GM12875 (cell line): ENCODE data around the gene BNC2.
"Not testable (repeated sequence)": the region's sequence is repeated elsewhere in the genome, so short reads cannot be mapped to it uniquely, and the experiment has no call there.

Experiments used
- H3K4me3 ChIP-seq: one replicate; pipeline ENCODE4 v1.5.1; 2011; ENCODE audit warnings: low read depth, low read length, control low read depth
- CTCF ChIP-seq: IDR thresholded peaks from 2 replicates; pipeline ENCODE4 v1.5.1; 2011; ENCODE audit warnings: low read depth, mild to moderate bottlenecking, control low read depth, inconsistent platforms, low read length, moderate library complexity, borderline replicate concordance; ENCODE audit not compliant: insufficient read depth

The BNC2 gene

GRCh38 chr9:16482764-16483163 is 387.7 kb downstream of the BNC2 start:
- TF ChIP-seq CTCF = no peak

GRCh38 chr9:16480584-16480983 is 389.9 kb downstream of the BNC2 start:
- not testable (repeated sequence) for H3K4me3 ChIP-seq

More at GRCh38 chr9:16482764-16483163, 387.7 kb downstream of the BNC2 start:
- no peak overlapping the region for H3K4me3 ChIP-seq

- TF ChIP-seq CTCF = no peak
- no peak overlapping the region for H3K4me3 ChIP-seq
Measured at GRCh38 chr9:16475996-16476395, 394.5 kb downstream of the BNC2 start.

GRCh38 chr9:16475257-16475656 is 395.2 kb downstream of the BNC2 start:
- no peak overlapping the region for H3K4me3 ChIP-seq
- no peak for TF ChIP-seq CTCF

- no peak for TF ChIP-seq CTCF
- no peak overlapping the region for H3K4me3 ChIP-seq
Measured at GRCh38 chr9:16469184-16469583, 401.3 kb downstream of the BNC2 start.

- H3K4me3 ChIP-seq = no peak overlapping the region
- no peak for TF ChIP-seq CTCF
Measured at GRCh38 chr9:16461851-16462250, 408.6 kb downstream of the BNC2 start.

- no peak for TF ChIP-seq CTCF
- no peak overlapping the region for H3K4me3 ChIP-seq
Measured at GRCh38 chr9:16461137-16461840, 409.2 kb downstream of the BNC2 start.
